Measurements from ENCODE around the gene IL1RAP.

IL1RAP gene

GRCh38 chr3:190568036-190568435 lies 54.2 kb downstream of the IL1RAP start:
- in situ Hi-C loops (cut with MboI; ENCODE audit: low sequenced_read_pairs) = no loop called here

- in situ Hi-C loops (cut with MboI; ENCODE audit: low sequenced_read_pairs) = no loop called here
These were observed 60.6 kb downstream of the IL1RAP start for GRCh38 chr3:190574473-190574872.

- in situ Hi-C loops (cut with MboI; ENCODE audit: low sequenced_read_pairs) = no loop called here
These were observed 61.7 kb downstream of the IL1RAP start for GRCh38 chr3:190575437-190576185.

GRCh38 chr3:190577225-190577624 lies 63.3 kb downstream of the IL1RAP start:
- in situ Hi-C loops (cut with MboI; ENCODE audit: low sequenced_read_pairs) = no loop called here

GRCh38 chr3:190579514-190580137 lies 65.7 kb downstream of the IL1RAP start:
- in situ Hi-C loops (cut with MboI; ENCODE audit: low sequenced_read_pairs) = no loop called here

GRCh38 chr3:190580417-190580816 lies 66.5 kb downstream of the IL1RAP start:
- in situ Hi-C loops (cut with MboI; ENCODE audit: low sequenced_read_pairs) = no loop called here

- in situ Hi-C loops (cut with MboI; ENCODE audit: low sequenced_read_pairs) = no loop called here
These were observed 67.2 kb downstream of the IL1RAP start for GRCh38 chr3:190581041-190581541.

- in situ Hi-C loops (cut with MboI; ENCODE audit: low sequenced_read_pairs) = no loop called here
These were observed 68.8 kb downstream of the IL1RAP start for GRCh38 chr3:190582667-190583066.

- in situ Hi-C loops (cut with MboI; ENCODE audit: low sequenced_read_pairs) = no loop called here
These were observed 72.1 kb downstream of the IL1RAP start for GRCh38 chr3:190585805-190586630.

GRCh38 chr3:190586631-190587011 lies 72.7 kb downstream of the IL1RAP start:
- in situ Hi-C loops (cut with MboI; ENCODE audit: low sequenced_read_pairs) = no loop called here

- in situ Hi-C loops (cut with MboI; ENCODE audit: low sequenced_read_pairs) = no loop called here
These were observed 74.7 kb downstream of the IL1RAP start for GRCh38 chr3:190588570-190588969.

GRCh38 chr3:190589326-190589725 lies 75.4 kb downstream of the IL1RAP start:
- in situ Hi-C loops (cut with MboI; ENCODE audit: low sequenced_read_pairs) = no loop called here

- in situ Hi-C loops (cut with MboI; ENCODE audit: low sequenced_read_pairs) = no loop called here
These were observed 77.2 kb downstream of the IL1RAP start for GRCh38 chr3:190591080-190591479.

GRCh38 chr3:190593075-190593474 lies 79.2 kb downstream of the IL1RAP start:
- in situ Hi-C loops (cut with MboI; ENCODE audit: low sequenced_read_pairs) = no loop called here

GRCh38 chr3:190594171-190594570 lies 80.3 kb downstream of the IL1RAP start:
- in situ Hi-C loops (cut with MboI; ENCODE audit: low sequenced_read_pairs) = no loop called here

- in situ Hi-C loops (cut with MboI; ENCODE audit: low sequenced_read_pairs) = no loop called here
These were observed 81.4 kb downstream of the IL1RAP start for GRCh38 chr3:190595179-190595795.

GRCh38 chr3:190595807-190596206 lies 81.9 kb downstream of the IL1RAP start:
- in situ Hi-C loops (cut with MboI; ENCODE audit: low sequenced_read_pairs) = no loop called here

GRCh38 chr3:190596349-190597285 lies 82.7 kb downstream of the IL1RAP start:
- in situ Hi-C loops (cut with MboI; ENCODE audit: low sequenced_read_pairs) = no loop called here

GRCh38 chr3:190597291-190597690 lies 83.4 kb downstream of the IL1RAP start:
- in situ Hi-C loops (cut with MboI; ENCODE audit: low sequenced_read_pairs) = no loop called here

GRCh38 chr3:190601622-190602021 lies 87.7 kb downstream of the IL1RAP start:
- in situ Hi-C loops (cut with MboI; ENCODE audit: low sequenced_read_pairs) = no loop called here
